K562 (cell line): ENCODE measurements around the gene NAV2. TPM values are rescaled to one million over a fixed set of nuclear protein-coding genes. Genes with fewer than 3 reads are reported as not detected.

ENCODE experiments used
- ATAC-seq: fragments of 200-7000 bp; cut with Tn5 transposase; 3 replicates; pipeline ENCODE4 v1.9.1; 2020; ENCODE audit warnings: moderate library complexity
- BruUV-seq: library from RNA; stranded (reverse); fragments of 400-500 nt; replicated peaks from 2 replicates; lab custom pipeline; 2021; lab: Mats Ljungman, UMichigan
- CTCF ChIA-PET: fragments of 300-600 bp; formaldehyde crosslinking; extraction: SDS; loops from one replicate; lab custom pipeline; 2021; ENCODE audit warnings: low intra/inter-chr PET ratio; lab: Yijun Ruan, JAX
- POLR2A ChIA-PET: fragments of 300-600, 350-650 bp; sonication (Branson Sonifier 250); formaldehyde crosslinking; extraction: SDS; loops from one replicate; lab custom pipeline; 2021; ENCODE audit warnings: antibody characterized with exemption, inconsistent platforms; lab: Yijun Ruan, JAX
- DNase-seq, 4 experiments: peaks; one replicate each; pipeline versions ENCODE4 v3.0.0 to v3.0.0-alpha.2; 2011 to 2018; ENCODE audit warnings: low spot score in 3 of 4, mixed read lengths in 3 of 4; ENCODE audit errors: extremely low read depth in 1 of 4
- FAIRE-seq: peaks from 2 replicates; lab custom pipeline; 2011; peaks lifted over from hg19 to GRCh38; lab: Jason Lieb, UNC
- H2AFZ ChIP-seq: 2 replicates; pipeline ENCODE4 v1.6.0; 2011; ENCODE audit warnings: low read depth, low read length, control low read depth, inconsistent platforms
- H3K27ac ChIP-seq: fragments of 200-600 bp; 3 replicates; pipeline ENCODE4 v1.8.0; 2011; ENCODE audit warnings: low read depth, mild to moderate bottlenecking, control low read depth, inconsistent platforms, low read length, moderate library complexity, mixed read lengths; ENCODE audit errors: extremely low read depth
- H3K27me3 ChIP-seq, 2 experiments: fragments of 300-600 bp in 1 of 2; 2 replicates in 1 of 2; 3 replicates in 1 of 2; pipeline versions ENCODE4 v1.6.0 to v1.8.0; 2011; ENCODE audit warnings: inconsistent platforms in 2 of 2, low read length in 2 of 2, mild to moderate bottlenecking in 1 of 2, mixed read lengths in 1 of 2, moderate library complexity in 1 of 2; ENCODE audit not compliant: control insufficient read depth in 2 of 2, insufficient read depth in 2 of 2
- H3K36me3 ChIP-seq: fragments of 300-600 bp; 3 replicates; pipeline ENCODE4 v1.8.0; 2011; ENCODE audit warnings: mild to moderate bottlenecking, low read length, inconsistent platforms; ENCODE audit not compliant: control insufficient read depth, insufficient read depth
- H3K4me1 ChIP-seq, 2 experiments: fragments of 200-600 bp in 1 of 2; replicated peaks in 1 of 2; 2 replicates in 1 of 2; 3 replicates in 1 of 2; pipeline versions ENCODE4 v1.5.1 to v1.8.0; 2011; ENCODE audit warnings: inconsistent platforms in 2 of 2, low read length in 2 of 2, mild to moderate bottlenecking in 1 of 2, mixed read lengths in 1 of 2, moderate library complexity in 1 of 2; ENCODE audit not compliant: control insufficient read depth in 2 of 2, insufficient read depth in 2 of 2
- H3K4me2 ChIP-seq: 2 replicates; pipeline ENCODE4 v1.6.1; 2011; ENCODE audit warnings: low read length, control low read depth, inconsistent platforms, mixed read lengths; ENCODE audit not compliant: insufficient read depth
- H3K4me3 ChIP-seq: fragments of 200-600 bp; sonication (generic), shearing (Covaris generic); 2 replicates; pipeline ENCODE4 v1.5.1; 2016; ENCODE audit warnings: control low read depth, inconsistent platforms
- H3K79me2 ChIP-seq: fragments of 200-600 bp; 3 replicates; pipeline ENCODE4 v1.8.0; 2011; ENCODE audit warnings: low read length, inconsistent platforms; ENCODE audit not compliant: control insufficient read depth, insufficient read depth
- H3K9ac ChIP-seq, 2 experiments: 2 replicates each; pipeline versions ENCODE4 v1.6.0 to v1.6.1; 2011; ENCODE audit warnings: low read depth in 2 of 2, low read length in 2 of 2, control low read depth in 1 of 2, inconsistent platforms in 1 of 2, mild to moderate bottlenecking in 1 of 2, mixed read lengths in 1 of 2; ENCODE audit not compliant: insufficient read depth in 1 of 2
- H3K9me1 ChIP-seq: one replicate; pipeline ENCODE4 v1.6.0; 2011; ENCODE audit warnings: inconsistent platforms, mild to moderate bottlenecking, low read length, moderate library complexity; ENCODE audit not compliant: control insufficient read depth, insufficient read depth
- H3K9me3 ChIP-seq: replicated peaks from 2 replicates; pipeline ENCODE4 v1.5.1; 2011; ENCODE audit warnings: low read depth, low read length, inconsistent platforms; ENCODE audit not compliant: control insufficient read depth, insufficient read depth
- H4K20me1 ChIP-seq: replicated peaks from 2 replicates; pipeline ENCODE4 v1.6.1; 2011; ENCODE audit warnings: low read length, inconsistent platforms, mixed read lengths; ENCODE audit not compliant: control insufficient read depth, insufficient read depth
- CAMTA2 ChIP-seq: fragments of 250-450 bp; sonication (Bioruptor Pico); conservative IDR thresholded peaks from 2 replicates; pipeline ENCODE4 v1.5.1; 2022
- HCFC1 ChIP-seq: IDR thresholded peaks from 2 replicates; pipeline ENCODE4 v1.6.1; 2012; ENCODE audit warnings: low read depth, low read length, improper control_type of control experiment
- ILF3 ChIP-seq: fragments of 450-650 bp; IDR thresholded peaks from 2 replicates; pipeline ENCODE4 v1.6.1; 2018; ENCODE audit warnings: antibody characterized with exemption, mild to moderate bottlenecking, moderate library complexity, borderline replicate concordance
- MAZ ChIP-seq, 2 experiments: fragments of 450-650 bp in 1 of 2; sonication (generic) in 1 of 2; formaldehyde crosslinking; IDR thresholded peaks in 1 of 2; conservative IDR thresholded peaks in 1 of 2; 2 replicates each; pipeline versions ENCODE4 v1.4.0 to v1.5.0; 2020; ENCODE audit warnings: mild to moderate bottlenecking in 1 of 2, missing genetic modification reagents in 1 of 2
- NFE2 ChIP-seq: IDR thresholded peaks from 2 replicates; pipeline ENCODE4 v1.6.1; 2014; ENCODE audit warnings: antibody characterized with exemption, low read depth
- TAF7 ChIP-seq: fragments of 450-650 bp; IDR thresholded peaks from 2 replicates; pipeline ENCODE4 v1.6.1; 2016; ENCODE audit warnings: missing genetic modification characterization, missing compliant biosample characterization
- ZFX ChIP-seq: sonication (generic); formaldehyde crosslinking; IDR thresholded peaks from 2 replicates; pipeline ENCODE4 v1.8.0; 2022; ENCODE audit warnings: mild to moderate bottlenecking, missing genetic modification reagents, moderate library complexity
- ZNF146 ChIP-seq: IDR thresholded peaks from one replicate; pipeline ENCODE4 v1.6.1; 2018; ENCODE audit warnings: missing compliant biosample characterization; ENCODE audit not compliant: unreplicated experiment
- ZNF24 ChIP-seq: fragments of 450-650 bp; IDR thresholded peaks from 2 replicates; pipeline ENCODE4 v1.6.1; 2016
- ZNF436 ChIP-seq: fragments of 250-450, 450-650 bp; sonication (Bioruptor Pico); formaldehyde crosslinking; IDR thresholded peaks from 2 replicates; pipeline ENCODE4 v1.7.0; 2020; ENCODE audit warnings: mild to moderate bottlenecking
- ZNF780A ChIP-seq: fragments of 250-450 bp; sonication (Bioruptor Pico); IDR thresholded peaks from 2 replicates; pipeline ENCODE4 v1.5.0; 2021; ENCODE audit warnings: mild to moderate bottlenecking
- WGBS: fragments of 100-300 bp; shearing (Covaris generic); methylation state at CpG from one replicate; pipeline ENCODE4 v1.1.6; 2016; ENCODE audit warnings: low coverage, mixed read lengths; ENCODE audit not compliant: insufficient coverage; ENCODE audit errors: missing lambda C conversion rate; 5-methylcytosine and 5-hydroxymethylcytosine counted together
- in situ Hi-C: fragments of 300-500 bp; cut with MboI; formaldehyde crosslinking; loops from 4 replicates; pipeline ENCODE4 v1.15.0; 2018; ENCODE audit warnings: inconsistent platforms, mixed read lengths
- intact Hi-C: fragments of 100-400 bp; cut with micrococcal nuclease; formaldehyde crosslinking; loops from 2 replicates; pipeline ENCODE4 v1.14.2; 2022
- polyA plus RNA-seq, 8 experiments: library from polyadenylated mRNA; depleted of rRNA in 4 of 8; stranded (reverse) in 5 of 8; unstranded in 3 of 8; fragments of >200 nt; fragmentation: Nextera tagmentation in 2 of 8; fragmentation: Illumina TruSeq in 1 of 8; extraction: Ambion mirVana in 2 of 8; extraction: Trizol in 1 of 8; gene quantifications; 2 replicates each; pipeline versions ENCODE4 v1.2.1 to v1.2.3, GENCODE V29; 2011 to 2014; ENCODE audit warnings: inconsistent platforms in 1 of 8, missing spikeins in 1 of 8
- total RNA-seq, 7 experiments: library from RNA; depleted of rRNA in 6 of 7; stranded (reverse); fragments of >200 nt in 6 of 7; fragmentation: Illumina TruSeq in 2 of 7; extraction: Trizol in 2 of 7; gene quantifications; 2 replicates each; pipeline versions ENCODE4 v1.2.1 to v1.2.3, GENCODE V29; 2011 to 2021; ENCODE audit warnings: low replicate concordance in 1 of 7
- TF ChIP-seq, protein P1 (sequence below): fragments of 250-450 bp; sonication (Bioruptor Pico); IDR thresholded peaks from 2 replicates; pipeline ENCODE4 v1.4.0; 2020
- TF ChIP-seq, protein P2 (sequence below): fragments of 450-650 bp; IDR thresholded peaks from 2 replicates; pipeline ENCODE4 v1.7.1; 2018; ENCODE audit warnings: mild to moderate bottlenecking, low read depth; ENCODE audit not compliant: partially characterized antibody
- TF ChIP-seq, protein P3 (sequence below): fragments of 250-450 bp; sonication (Bioruptor Pico); IDR thresholded peaks from 2 replicates; pipeline ENCODE4 v1.5.0; 2022; ENCODE audit warnings: mild to moderate bottlenecking

NAV2 gene
- total and polyA plus RNA-seq, 9 of the 15 experiments (the other 6 are each of a cell fraction or from before 2014, with no cell fraction given), result 0.03 to 0.35 (median 0.05) TPM

DNA sequence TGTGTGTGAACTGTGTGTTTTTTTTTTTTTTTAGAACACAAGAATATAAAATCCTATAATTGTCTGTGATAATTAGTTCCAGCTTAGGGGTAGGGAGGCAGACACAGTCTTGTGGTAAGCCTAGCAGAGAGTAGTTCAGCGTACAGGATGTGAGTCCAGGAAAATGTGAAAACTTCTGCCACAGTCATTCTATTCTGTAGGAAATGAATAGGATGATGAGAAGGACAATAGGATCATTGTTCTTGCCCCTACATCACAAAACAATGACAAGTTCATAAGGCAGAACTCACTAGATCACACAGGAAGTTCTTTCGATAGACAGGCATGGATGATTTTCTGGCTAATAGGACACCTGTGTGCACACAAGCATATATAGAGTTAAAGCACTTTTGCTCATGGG lies 132.2 kb downstream of the NAV2 start:
- intact Hi-C loops (no loop called here), in situ Hi-C loops (no loop called here)
- DNase-seq (no peak), ATAC-seq (no peak), FAIRE-seq (no peak)
- H3K4me1 ChIP-seq, result no peaks in the 10 kb centered on the region
- no peaks in the 10 kb centered on the region; a peak in 1 of 5 replicates for H3K27me3 ChIP-seq
- no TSS peak for BruUV-seq
- no peak overlapping the region for H3K4me2 ChIP-seq
- H3K27ac ChIP-seq, result no peak overlapping the region
- H4K20me1 ChIP-seq, result no peaks in the 10 kb centered on the region
- H3K9me1 ChIP-seq, result no peaks in the 10 kb centered on the region
- H3K9me3 ChIP-seq, result no peaks in the 10 kb centered on the region
- H3K9ac ChIP-seq, result no peak overlapping the region
- no peaks in the 10 kb centered on the region for H3K79me2 ChIP-seq
- H2AFZ ChIP-seq, result no peak overlapping the region
- no peaks in the 10 kb centered on the region for H3K36me3 ChIP-seq
- POLR2A ChIA-PET, result no interaction called here
- no peak overlapping the region for H3K4me3 ChIP-seq
- CTCF ChIA-PET, result no interaction called here
- WGBS, result 0% methylated on average over 2 of the region's 2 CpGs
- TF ChIP-seq, protein P1, sequence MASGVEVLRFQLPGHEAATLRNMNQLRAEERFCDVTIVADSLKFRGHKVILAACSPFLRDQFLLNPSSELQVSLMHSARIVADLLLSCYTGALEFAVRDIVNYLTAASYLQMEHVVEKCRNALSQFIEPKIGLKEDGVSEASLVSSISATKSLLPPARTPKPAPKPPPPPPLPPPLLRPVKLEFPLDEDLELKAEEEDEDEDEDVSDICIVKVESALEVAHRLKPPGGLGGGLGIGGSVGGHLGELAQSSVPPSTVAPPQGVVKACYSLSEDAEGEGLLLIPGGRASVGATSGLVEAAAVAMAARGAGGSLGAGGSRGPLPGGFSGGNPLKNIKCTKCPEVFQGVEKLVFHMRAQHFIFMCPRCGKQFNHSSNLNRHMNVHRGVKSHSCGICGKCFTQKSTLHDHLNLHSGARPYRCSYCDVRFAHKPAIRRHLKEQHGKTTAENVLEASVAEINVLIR, result no peak
- TF ChIP-seq ZNF436 (CRISPR knock-in tag), result no peak
- TF ChIP-seq TAF7 (tag), result no peak
- TF ChIP-seq, protein P2, sequence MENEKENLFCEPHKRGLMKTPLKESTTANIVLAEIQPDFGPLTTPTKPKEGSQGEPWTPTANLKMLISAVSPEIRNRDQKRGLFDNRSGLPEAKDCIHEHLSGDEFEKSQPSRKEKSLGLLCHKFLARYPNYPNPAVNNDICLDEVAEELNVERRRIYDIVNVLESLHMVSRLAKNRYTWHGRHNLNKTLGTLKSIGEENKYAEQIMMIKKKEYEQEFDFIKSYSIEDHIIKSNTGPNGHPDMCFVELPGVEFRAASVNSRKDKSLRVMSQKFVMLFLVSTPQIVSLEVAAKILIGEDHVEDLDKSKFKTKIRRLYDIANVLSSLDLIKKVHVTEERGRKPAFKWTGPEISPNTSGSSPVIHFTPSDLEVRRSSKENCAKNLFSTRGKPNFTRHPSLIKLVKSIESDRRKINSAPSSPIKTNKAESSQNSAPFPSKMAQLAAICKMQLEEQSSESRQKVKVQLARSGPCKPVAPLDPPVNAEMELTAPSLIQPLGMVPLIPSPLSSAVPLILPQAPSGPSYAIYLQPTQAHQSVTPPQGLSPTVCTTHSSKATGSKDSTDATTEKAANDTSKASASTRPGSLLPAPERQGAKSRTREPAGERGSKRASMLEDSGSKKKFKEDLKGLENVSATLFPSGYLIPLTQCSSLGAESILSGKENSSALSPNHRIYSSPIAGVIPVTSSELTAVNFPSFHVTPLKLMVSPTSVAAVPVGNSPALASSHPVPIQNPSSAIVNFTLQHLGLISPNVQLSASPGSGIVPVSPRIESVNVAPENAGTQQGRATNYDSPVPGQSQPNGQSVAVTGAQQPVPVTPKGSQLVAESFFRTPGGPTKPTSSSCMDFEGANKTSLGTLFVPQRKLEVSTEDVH, result no peak
- TF ChIP-seq ZNF24, result no peak
- TF ChIP-seq ZNF780A, result no peak
- TF ChIP-seq NFE2, result no peak
- no peak for TF ChIP-seq MAZ (CRISPR knock-in tag; conservative IDR thresholded peaks at IDR 0.05 in 1 of 2, IDR thresholded peaks at IDR 0.05 in 1 of 2)
- no peak for TF ChIP-seq ZFX
- no peak for TF ChIP-seq CAMTA2
- TF ChIP-seq HCFC1, result no peak
- no peak for TF ChIP-seq ZNF146 (CRISPR knock-in tag)
- TF ChIP-seq, protein P3, sequence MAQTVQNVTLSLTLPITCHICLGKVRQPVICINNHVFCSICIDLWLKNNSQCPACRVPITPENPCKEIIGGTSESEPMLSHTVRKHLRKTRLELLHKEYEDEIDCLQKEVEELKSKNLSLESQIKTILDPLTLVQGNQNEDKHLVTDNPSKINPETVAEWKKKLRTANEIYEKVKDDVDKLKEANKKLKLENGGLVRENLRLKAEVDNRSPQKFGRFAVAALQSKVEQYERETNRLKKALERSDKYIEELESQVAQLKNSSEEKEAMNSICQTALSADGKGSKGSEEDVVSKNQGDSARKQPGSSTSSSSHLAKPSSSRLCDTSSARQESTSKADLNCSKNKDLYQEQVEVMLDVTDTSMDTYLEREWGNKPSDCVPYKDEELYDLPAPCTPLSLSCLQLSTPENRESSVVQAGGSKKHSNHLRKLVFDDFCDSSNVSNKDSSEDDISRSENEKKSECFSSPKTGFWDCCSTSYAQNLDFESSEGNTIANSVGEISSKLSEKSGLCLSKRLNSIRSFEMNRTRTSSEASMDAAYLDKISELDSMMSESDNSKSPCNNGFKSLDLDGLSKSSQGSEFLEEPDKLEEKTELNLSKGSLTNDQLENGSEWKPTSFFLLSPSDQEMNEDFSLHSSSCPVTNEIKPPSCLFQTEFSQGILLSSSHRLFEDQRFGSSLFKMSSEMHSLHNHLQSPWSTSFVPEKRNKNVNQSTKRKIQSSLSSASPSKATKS (CRISPR knock-in tag), result no peak
- TF ChIP-seq ILF3, result no peak
